OCI-LY7 (cell line): ENCODE results near the gene DIRAS1.

Source experiments
- CTCF ChIP-seq: fragments of 200-600 bp; sonication (generic); conservative IDR thresholded peaks from 2 replicates; pipeline ENCODE4 v1.5.1; 2014; ENCODE audit warnings: mild to moderate bottlenecking, antibody characterized with exemption, low read length, moderate library complexity, mixed read lengths
- EZH2phosphoT487 ChIP-seq: fragments of 200-600 bp; sonication (generic); IDR thresholded peaks from 2 replicates; pipeline ENCODE4 v1.6.1; 2018; ENCODE audit warnings: low read depth, borderline replicate concordance, mild to moderate bottlenecking, mixed run types, antibody characterized with exemption, low read length, moderate library complexity, mixed read lengths

DNA sequence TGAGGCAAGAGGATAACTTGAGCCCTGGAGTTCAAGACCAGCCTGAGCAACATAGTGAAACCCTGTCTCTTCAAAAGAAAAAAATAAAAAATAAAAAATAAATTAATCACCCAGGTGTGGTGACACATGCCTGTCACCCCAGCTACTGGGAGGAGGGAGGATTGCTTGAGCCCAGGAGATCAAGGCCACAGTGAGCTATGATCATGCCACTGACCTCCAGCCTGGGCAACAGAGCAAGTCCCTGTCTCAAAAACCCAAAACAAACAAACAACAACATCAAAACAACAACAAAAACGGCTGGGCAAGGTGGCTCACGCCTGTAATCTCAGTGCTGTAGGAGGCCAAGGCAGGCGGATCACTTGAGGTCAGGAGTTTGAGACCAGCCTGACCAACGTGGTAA, 22.9 kb upstream of the DIRAS1 start:
- TF ChIP-seq CTCF: no peak
- no peak for TF ChIP-seq EZH2phosphoT487
